ENCODE measurements around the gene SERPINB10.

Gene SERPINB10
- total RNA-seq: 0 to 0.13 reads per million in 2 experiments

GRCh38 chr18:63907664-63908063 lies at the start of gene SERPINB10:
TSS of gene SERPINB10 (plus strand) at chr18:63907958. CDS start at chr18:63915511, 7,553 bp downstream.
- no peak for DNase-seq (ENCODE audit: low read depth)

- no peak for DNase-seq (ENCODE audit: low read depth)
These were observed 49.3 kb upstream of the SERPINB10 start for GRCh38 chr18:63858456-63858855.

GRCh38 chr18:63859781-63860475 lies 47.8 kb upstream of the SERPINB10 start:
- DNase-seq (ENCODE audit: low read depth): no peak

GRCh38 chr18:63860531-63860930 lies 47.2 kb upstream of the SERPINB10 start:
- no peak for DNase-seq (ENCODE audit: low read depth)

GRCh38 chr18:63867368-63868125 lies 40.2 kb upstream of the SERPINB10 start:
- DNase-seq (ENCODE audit: low read depth): no peak

GRCh38 chr18:63868546-63868945 lies 39.2 kb upstream of the SERPINB10 start:
- DNase-seq (ENCODE audit: low read depth): no peak

- DNase-seq (ENCODE audit: low read depth): no peak
These were observed 38.4 kb upstream of the SERPINB10 start for GRCh38 chr18:63869374-63869773.

- DNase-seq (ENCODE audit: low read depth): no peak
These were observed 37.9 kb upstream of the SERPINB10 start for GRCh38 chr18:63869851-63870250.

- DNase-seq (ENCODE audit: low read depth): no peak
These were observed 35.9 kb upstream of the SERPINB10 start for GRCh38 chr18:63871836-63872235.

GRCh38 chr18:63872586-63872985 lies 35.2 kb upstream of the SERPINB10 start:
- no peak for DNase-seq (ENCODE audit: low read depth)

- no peak for DNase-seq (ENCODE audit: low read depth)
These were observed 29.4 kb upstream of the SERPINB10 start for GRCh38 chr18:63878343-63878742.

GRCh38 chr18:63878925-63879324 lies 28.8 kb upstream of the SERPINB10 start:
- DNase-seq (ENCODE audit: low read depth): no peak

- no peak for DNase-seq (ENCODE audit: low read depth)
These were observed 28.0 kb upstream of the SERPINB10 start for GRCh38 chr18:63879709-63880108.

GRCh38 chr18:63881851-63882250 lies 25.9 kb upstream of the SERPINB10 start:
- DNase-seq (ENCODE audit: low read depth): no peak

- no peak for DNase-seq (ENCODE audit: low read depth)
These were observed 25.2 kb upstream of the SERPINB10 start for GRCh38 chr18:63882333-63883141.

GRCh38 chr18:63883617-63884016 lies 24.1 kb upstream of the SERPINB10 start:
- DNase-seq (ENCODE audit: low read depth): no peak

- DNase-seq (ENCODE audit: low read depth): no peak
These were observed 20.3 kb upstream of the SERPINB10 start, which contains the start of gene SERPINB2 for GRCh38 chr18:63887424-63887823. TSS of gene SERPINB2 (plus strand) at chr18:63887705. CDS start at chr18:63891445, 3,740 bp downstream.

- no peak for DNase-seq (ENCODE audit: low read depth)
These were observed 19.1 kb upstream of the SERPINB10 start for GRCh38 chr18:63888470-63889190.

GRCh38 chr18:63889626-63890025 lies 18.1 kb upstream of the SERPINB10 start:
- DNase-seq (ENCODE audit: low read depth): no peak

GRCh38 chr18:63890237-63890949 lies 17.4 kb upstream of the SERPINB10 start:
- DNase-seq (ENCODE audit: low read depth): no peak

GRCh38 chr18:63890950-63891304 lies 16.8 kb upstream of the SERPINB10 start:
- DNase-seq (ENCODE audit: low read depth): no peak

All from T follicular helper cell (primary cell).